ENCODE data around the gene HOXC10.

DNA sequence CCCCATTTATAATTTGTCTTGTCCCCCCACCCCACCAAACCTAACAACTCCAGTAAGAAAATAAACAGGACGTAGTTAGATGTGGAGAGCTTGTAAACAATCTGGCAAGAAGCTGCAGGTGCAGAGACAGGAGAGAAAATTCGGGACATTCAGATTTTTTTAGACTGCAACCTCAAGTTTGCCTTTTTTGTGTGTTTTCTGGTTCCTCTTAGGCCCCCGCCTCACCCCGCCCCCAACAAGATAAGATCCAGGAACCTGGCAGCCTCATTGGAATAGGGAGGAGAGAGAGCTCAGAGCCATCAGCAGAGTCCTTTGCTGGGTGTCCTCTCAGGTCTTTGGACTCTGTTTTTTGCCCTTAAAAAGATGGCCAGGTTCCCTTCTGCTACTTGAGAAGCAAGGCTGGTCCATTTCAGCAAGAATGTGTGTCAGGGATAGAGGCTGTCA is 2.9 kb downstream of the HOXC10 start:
- TF ChIP-seq, protein P1, sequence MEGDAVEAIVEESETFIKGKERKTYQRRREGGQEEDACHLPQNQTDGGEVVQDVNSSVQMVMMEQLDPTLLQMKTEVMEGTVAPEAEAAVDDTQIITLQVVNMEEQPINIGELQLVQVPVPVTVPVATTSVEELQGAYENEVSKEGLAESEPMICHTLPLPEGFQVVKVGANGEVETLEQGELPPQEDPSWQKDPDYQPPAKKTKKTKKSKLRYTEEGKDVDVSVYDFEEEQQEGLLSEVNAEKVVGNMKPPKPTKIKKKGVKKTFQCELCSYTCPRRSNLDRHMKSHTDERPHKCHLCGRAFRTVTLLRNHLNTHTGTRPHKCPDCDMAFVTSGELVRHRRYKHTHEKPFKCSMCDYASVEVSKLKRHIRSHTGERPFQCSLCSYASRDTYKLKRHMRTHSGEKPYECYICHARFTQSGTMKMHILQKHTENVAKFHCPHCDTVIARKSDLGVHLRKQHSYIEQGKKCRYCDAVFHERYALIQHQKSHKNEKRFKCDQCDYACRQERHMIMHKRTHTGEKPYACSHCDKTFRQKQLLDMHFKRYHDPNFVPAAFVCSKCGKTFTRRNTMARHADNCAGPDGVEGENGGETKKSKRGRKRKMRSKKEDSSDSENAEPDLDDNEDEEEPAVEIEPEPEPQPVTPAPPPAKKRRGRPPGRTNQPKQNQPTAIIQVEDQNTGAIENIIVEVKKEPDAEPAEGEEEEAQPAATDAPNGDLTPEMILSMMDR (IDR thresholded peaks at IDR 0.05; ENCODE audit: low read depth, low read length, poor library complexity, severe bottlenecking) = no peak
- TF ChIP-seq EZH2phosphoT487 (IDR thresholded peaks at IDR 0.05; ENCODE audit: borderline replicate concordance, low read length) = 0 out of 2 replicates have a peak, but pooled peaks have one; percentile 53

Data from DOHH2 (cell line).